NOMO-1 (cell line): Measurements from ENCODE around the gene GARIN5A.

ENCODE experiments used
- DNase-seq, 2 experiments: peaks; one replicate each; lab custom pipeline; 2025; ENCODE audit not compliant: unreplicated experiment in 2 of 2; lab: John Stamatoyannopoulos, UW

Gene GARIN5A

DNA sequence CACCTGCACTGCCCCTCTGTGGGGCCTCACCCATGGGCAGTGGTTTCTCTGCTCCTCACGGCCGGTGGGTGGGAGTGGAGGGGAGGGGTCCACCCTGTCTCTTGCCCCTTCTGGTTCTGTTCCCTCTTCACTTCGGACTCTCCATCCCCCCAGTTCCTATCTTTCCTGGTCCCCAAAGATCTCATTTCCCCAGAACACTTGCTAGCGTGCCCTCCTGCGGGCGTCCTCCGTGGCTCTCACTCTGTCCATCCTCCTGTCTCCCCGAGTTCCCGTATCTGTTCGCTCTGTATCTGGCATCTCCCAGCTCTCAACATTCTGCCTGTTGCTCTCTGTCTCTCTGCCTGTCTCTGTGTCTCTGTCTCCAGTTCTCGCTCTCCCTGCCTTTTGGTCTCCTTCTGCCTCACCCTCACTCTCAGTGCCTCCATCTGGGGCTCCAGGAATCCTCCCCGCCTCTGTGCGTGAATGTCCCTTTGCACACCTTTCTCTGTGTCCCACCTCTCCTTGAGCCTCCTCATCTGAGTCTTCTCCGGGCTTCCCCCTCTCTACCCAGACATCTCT, 57.5 kb downstream of the GARIN5A start:
- no peak for DNase-seq

DNA sequence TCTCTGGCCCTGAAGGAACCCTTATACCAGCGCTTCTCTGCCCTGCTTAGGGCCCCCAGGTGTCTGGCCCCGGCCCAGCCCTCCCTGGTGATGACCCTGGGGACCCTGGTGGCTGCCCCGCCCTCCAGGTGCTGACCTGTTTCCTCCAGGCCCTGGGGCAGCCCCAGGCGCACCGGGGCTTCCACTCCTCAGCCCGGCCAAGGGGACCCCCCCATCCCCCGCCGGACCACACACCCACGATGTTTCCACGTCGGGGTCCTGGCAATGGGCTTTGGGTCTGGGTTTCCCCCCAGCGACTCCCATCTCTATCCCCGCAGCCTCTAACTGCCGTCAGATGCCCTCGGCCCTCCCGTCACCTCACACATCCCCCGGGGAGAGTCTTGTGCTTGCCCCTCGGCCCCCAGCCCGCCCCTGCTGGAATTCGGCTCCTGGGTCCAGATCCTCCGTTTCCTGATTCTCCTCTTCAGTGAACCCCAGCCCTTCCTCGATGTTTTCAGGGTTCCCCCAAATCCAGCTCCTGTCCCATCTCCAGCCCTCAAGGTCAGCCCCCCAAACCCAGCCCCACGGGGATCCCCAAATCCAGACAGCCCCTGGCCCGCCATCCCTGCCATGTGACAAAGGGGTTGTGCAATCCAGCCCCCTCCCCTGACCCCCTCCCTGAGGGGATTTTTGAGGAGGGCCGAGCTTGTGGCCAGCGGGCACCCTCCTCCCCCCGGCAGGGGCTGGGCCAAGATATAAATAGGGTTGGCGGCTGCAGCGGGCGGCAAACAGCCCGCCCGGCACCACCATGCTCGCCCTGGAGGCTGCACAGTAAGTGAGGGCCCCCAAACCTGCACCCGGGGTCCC, 58.2 kb downstream of the GARIN5A start, which contains the start of gene SPIB:
Gene SPIB, plus strand, starts transcription at position 763 of the 846 bp plus-strand sequence. Its CDS starts 25 bp downstream, at position 788.
- peak in 1 of 2 experiments; percentile 21 for DNase-seq

DNA sequence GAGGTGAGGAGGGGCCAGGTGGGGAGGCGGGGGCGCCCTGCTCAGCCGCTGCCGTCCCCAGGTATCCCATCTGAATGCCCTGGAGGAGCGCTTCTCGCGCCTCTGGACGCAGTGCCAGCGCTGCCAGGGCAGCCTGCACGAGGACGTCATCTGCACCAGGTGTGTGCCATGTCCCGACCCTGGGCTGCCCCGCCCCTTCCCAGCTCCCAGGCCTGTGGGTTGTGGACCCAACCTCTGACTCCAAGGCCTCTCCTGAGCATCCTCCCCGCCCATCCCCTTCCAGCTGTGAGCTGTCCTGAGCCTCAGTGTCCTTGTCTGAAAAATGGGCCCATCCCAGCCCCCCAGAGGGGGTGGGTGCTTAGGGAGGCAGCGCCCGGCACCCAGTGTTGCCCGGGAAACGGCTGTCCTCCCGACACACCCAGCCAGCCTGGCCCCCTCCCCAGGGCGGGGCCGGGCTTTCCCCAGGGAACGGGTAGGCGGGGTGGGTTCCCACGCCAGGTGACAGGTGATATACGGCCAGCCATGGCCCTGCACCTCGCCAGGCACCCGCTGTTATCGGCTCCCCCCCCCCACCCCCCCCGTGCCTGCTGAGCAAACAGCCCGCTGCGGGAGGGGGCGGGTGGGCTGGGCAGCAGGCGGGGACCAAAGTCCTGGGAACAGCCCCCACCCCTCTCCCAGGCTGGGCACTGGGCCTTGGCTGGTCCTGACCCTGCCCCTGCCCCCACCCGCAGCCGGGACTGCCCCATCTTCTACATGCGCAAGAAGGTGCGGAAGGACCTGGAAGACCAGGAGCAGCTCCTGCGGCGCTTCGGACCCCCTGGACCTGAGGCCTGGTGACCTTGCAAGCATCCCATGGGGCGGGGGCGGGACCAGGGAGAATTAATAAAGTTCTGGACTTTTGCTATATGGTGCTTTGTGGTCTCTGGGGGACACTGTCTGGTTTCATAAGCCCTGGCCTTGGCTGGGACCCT, 59.3 kb downstream of the GARIN5A start:
- no peak for DNase-seq
